Mesenchymal stem cell (in vitro differentiated cells and primary cell): ENCODE data around the gene SHISA7.

Source experiments
- DNase-seq: peaks from one replicate; pipeline ENCODE4 v3.0.0-alpha.2; 2013
- H2AFZ ChIP-seq: one replicate; pipeline ENCODE4 v1.6.1; 2013; ENCODE audit warnings: low read depth, mild to moderate bottlenecking, control low read depth, inconsistent platforms, low read length, moderate library complexity
- H2AK5ac ChIP-seq: 2 replicates; pipeline ENCODE4 v1.6.1; 2013; ENCODE audit warnings: low read length, moderate library complexity, mild to moderate bottlenecking, inconsistent platforms; ENCODE audit not compliant: severe bottlenecking
- H2BK120ac ChIP-seq: one replicate; pipeline ENCODE4 v1.6.1; 2013; ENCODE audit warnings: low read depth, mild to moderate bottlenecking, inconsistent platforms, low read length, moderate library complexity
- H2BK12ac ChIP-seq, 2 experiments: one replicate each; pipeline ENCODE4 v1.6.1; 2013; ENCODE audit warnings: inconsistent platforms in 2 of 2, low read length in 2 of 2, mild to moderate bottlenecking in 2 of 2, moderate library complexity in 2 of 2, control low read depth in 1 of 2
- H2BK15ac ChIP-seq: one replicate; pipeline ENCODE4 v1.6.1; 2013; ENCODE audit warnings: mild to moderate bottlenecking, low read depth, inconsistent platforms; ENCODE audit not compliant: poor library complexity, severe bottlenecking
- H2BK5ac ChIP-seq: 2 replicates; pipeline ENCODE4 v1.6.1; 2013; ENCODE audit warnings: low read depth, mild to moderate bottlenecking, low read length, control low read depth, inconsistent platforms; ENCODE audit not compliant: poor library complexity, severe bottlenecking
- H3K14ac ChIP-seq, 2 experiments: one replicate each; pipeline ENCODE4 v1.6.1; 2013; ENCODE audit warnings: inconsistent platforms in 2 of 2, low read length in 2 of 2, control low read depth in 1 of 2, mild to moderate bottlenecking in 1 of 2, moderate library complexity in 1 of 2
- H3K18ac ChIP-seq, 2 experiments: one replicate each; pipeline ENCODE4 v1.6.1; 2013; ENCODE audit warnings: inconsistent platforms in 2 of 2, low read length in 2 of 2, control low read depth in 1 of 2, low read depth in 1 of 2, mild to moderate bottlenecking in 1 of 2
- H3K23ac ChIP-seq, 2 experiments: one replicate each; pipeline ENCODE4 v1.6.1; 2013; ENCODE audit warnings: inconsistent platforms in 2 of 2, low read length in 2 of 2, mild to moderate bottlenecking in 2 of 2, moderate library complexity in 2 of 2, control low read depth in 1 of 2
- H3K27ac ChIP-seq: 2 replicates; pipeline ENCODE4 v1.5.1; 2013; ENCODE audit warnings: mild to moderate bottlenecking, moderate library complexity, low read length, control low read depth, inconsistent platforms; ENCODE audit not compliant: poor library complexity, severe bottlenecking
- H3K27me3 ChIP-seq, 2 experiments: 2 replicates each; pipeline versions ENCODE4 v1.6.1 to v1.7.0; 2013; ENCODE audit warnings: low read length in 2 of 2, mild to moderate bottlenecking in 2 of 2, moderate library complexity in 2 of 2, control low read depth in 1 of 2, inconsistent platforms in 1 of 2; ENCODE audit not compliant: control insufficient read depth in 1 of 2, insufficient read depth in 1 of 2
- H3K36me3 ChIP-seq, 2 experiments: 2 replicates each; pipeline versions ENCODE4 v1.6.1 to v1.7.0; 2013; ENCODE audit warnings: low read length in 2 of 2, control low read depth in 1 of 2, inconsistent platforms in 1 of 2, low read depth in 1 of 2, mild to moderate bottlenecking in 1 of 2; ENCODE audit not compliant: insufficient read depth in 2 of 2, control insufficient read depth in 1 of 2
- H3K4ac ChIP-seq, 2 experiments: one replicate each; pipeline ENCODE4 v1.6.1; 2013; ENCODE audit warnings: inconsistent platforms in 2 of 2, low read length in 2 of 2, mild to moderate bottlenecking in 2 of 2, moderate library complexity in 2 of 2, control low read depth in 1 of 2, low read depth in 1 of 2
- H3K4me1 ChIP-seq: 2 replicates; pipeline ENCODE4 v1.6.1; 2013; ENCODE audit warnings: low read depth, low read length, control low read depth; ENCODE audit not compliant: control insufficient read depth, insufficient read depth
- H3K4me2 ChIP-seq: 2 replicates; pipeline ENCODE4 v1.6.1; 2013; ENCODE audit warnings: low read length, mild to moderate bottlenecking, inconsistent platforms; ENCODE audit not compliant: poor library complexity, severe bottlenecking
- H3K4me3 ChIP-seq, 2 experiments: 2 replicates each; pipeline versions ENCODE4 v1.5.1 to v1.7.0; 2013; ENCODE audit warnings: low read length in 2 of 2, mild to moderate bottlenecking in 2 of 2, control low read depth in 1 of 2, low read depth in 1 of 2; ENCODE audit not compliant: insufficient read depth in 1 of 2
- H3K79me1 ChIP-seq: replicated peaks from 2 replicates; pipeline ENCODE4 v1.6.1; 2013; ENCODE audit warnings: mild to moderate bottlenecking, control low read depth, low read length, inconsistent platforms; ENCODE audit not compliant: poor library complexity, severe bottlenecking
- H3K9ac ChIP-seq: 2 replicates; pipeline ENCODE4 v1.7.0; 2013; ENCODE audit warnings: mild to moderate bottlenecking, low read length, moderate library complexity
- H3K9me3 ChIP-seq: 2 replicates; pipeline ENCODE4 v1.7.0; 2013; ENCODE audit warnings: mild to moderate bottlenecking, low read length; ENCODE audit not compliant: control insufficient read depth
- H4K8ac ChIP-seq: one replicate; pipeline ENCODE4 v1.6.1; 2013; ENCODE audit warnings: inconsistent platforms, mild to moderate bottlenecking, low read length, moderate library complexity
- H4K91ac ChIP-seq: one replicate; pipeline ENCODE4 v1.6.1; 2013; ENCODE audit warnings: mild to moderate bottlenecking, low read length, inconsistent platforms
- WGBS: methylation state at CpG from one replicate; pipeline ENCODE4 v1.1.7; 2013; ENCODE audit warnings: mixed read lengths; 5-methylcytosine and 5-hydroxymethylcytosine counted together

Gene SHISA7

GRCh38 chr19:55440411-55441105, 2.5 kb downstream of the SHISA7 start:
- H4K91ac ChIP-seq: no peak overlapping the region
- no peak overlapping the region for H2BK5ac ChIP-seq
- no peak overlapping the region for H2AFZ ChIP-seq
- no peak for DNase-seq
- H3K4me3 ChIP-seq: no peak overlapping the region
- H3K4ac ChIP-seq: no peak overlapping the region
- H2AK5ac ChIP-seq: no peak overlapping the region
- no peak overlapping the region for H2BK120ac ChIP-seq
- no peak overlapping the region for H3K9ac ChIP-seq
- H3K23ac ChIP-seq: no peak overlapping the region
- H3K36me3 ChIP-seq: peaks cover 0 to 2% of the 10 kb centered on the region in 2 experiments
- H3K79me1 ChIP-seq: no peaks in the 10 kb centered on the region
- H2BK12ac ChIP-seq: no peak overlapping the region
- H4K8ac ChIP-seq: no peak overlapping the region
- 7% methylated on average over 26 of the region's 39 CpGs for WGBS
- peaks cover 17% of the 10 kb centered on the region for H3K4me1 ChIP-seq
- no peaks in the 10 kb centered on the region for H3K9me3 ChIP-seq
- H3K14ac ChIP-seq: no peak overlapping the region
- no peak overlapping the region for H3K18ac ChIP-seq
- no peak overlapping the region for H2BK15ac ChIP-seq
- no peak overlapping the region for H3K27ac ChIP-seq
- H3K27me3 ChIP-seq: peaks cover 65 to 74% of the 10 kb centered on the region in 2 experiments
- no peak overlapping the region for H3K4me2 ChIP-seq

DNA sequence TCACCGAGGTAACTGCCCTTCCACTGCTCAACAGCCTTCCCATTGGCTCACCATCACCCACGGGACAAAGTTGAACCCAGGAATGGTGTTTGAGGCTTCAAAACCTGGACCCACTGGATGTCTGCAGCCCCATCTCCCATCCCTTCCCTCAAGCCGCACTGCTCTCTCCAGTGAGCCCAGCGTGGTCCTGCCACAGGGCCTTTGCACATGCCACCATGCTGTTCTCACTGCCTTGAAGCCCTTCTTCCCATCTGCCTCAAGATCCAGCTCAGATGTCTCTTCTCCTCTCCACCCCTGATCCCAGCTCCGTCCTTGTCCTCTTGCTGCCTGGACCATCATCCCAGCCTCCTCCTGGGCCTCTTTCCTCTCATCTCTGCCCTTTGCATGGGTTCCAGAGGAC, 4.0 kb downstream of the SHISA7 start:
- peaks cover 51 to 68% of the 10 kb centered on the region in 2 experiments for H3K27me3 ChIP-seq
- H4K91ac ChIP-seq: no peak overlapping the region
- no peak overlapping the region for H3K18ac ChIP-seq
- H3K9ac ChIP-seq: no peak overlapping the region
- H3K9me3 ChIP-seq: no peaks in the 10 kb centered on the region
- no peak overlapping the region for H2BK15ac ChIP-seq
- no peak overlapping the region for H2AFZ ChIP-seq
- WGBS: 57% methylated on average over 5 of the region's 5 CpGs
- H2AK5ac ChIP-seq: no peak overlapping the region
- peaks cover 0 to 2% of the 10 kb centered on the region in 2 experiments for H3K36me3 ChIP-seq
- H3K23ac ChIP-seq: no peak overlapping the region
- no peak for DNase-seq
- no peak overlapping the region for H3K27ac ChIP-seq
- H3K4me1 ChIP-seq: peaks cover 22% of the 10 kb centered on the region
- H2BK5ac ChIP-seq: no peak overlapping the region
- no peak overlapping the region for H4K8ac ChIP-seq
- H2BK12ac ChIP-seq: no peak overlapping the region
- H2BK120ac ChIP-seq: no peak overlapping the region
- no peaks in the 10 kb centered on the region for H3K79me1 ChIP-seq
- no peak overlapping the region for H3K4ac ChIP-seq
- no peak overlapping the region for H3K4me3 ChIP-seq
- no peak overlapping the region for H3K4me2 ChIP-seq
- H3K14ac ChIP-seq: no peak overlapping the region

DNA sequence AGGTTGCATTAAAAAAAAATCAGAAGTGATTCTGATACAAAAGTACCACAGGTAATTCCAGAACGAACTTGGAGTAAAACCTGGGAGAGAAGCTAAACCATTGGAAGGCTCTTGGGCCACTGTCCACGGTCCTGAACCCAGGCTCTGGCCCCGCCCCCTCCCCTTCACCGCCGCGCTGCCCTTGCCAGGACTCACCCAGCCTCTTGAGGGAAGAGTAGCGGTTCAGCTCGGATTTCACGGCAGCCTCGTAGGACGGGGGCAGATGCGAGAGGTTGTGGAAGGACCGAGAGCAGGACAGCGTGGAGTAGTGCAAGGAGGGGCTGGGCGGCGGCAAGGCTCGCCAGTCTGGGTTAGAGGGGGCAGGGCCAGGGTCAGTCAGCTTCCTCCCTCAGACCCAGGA, 5.7 kb downstream of the SHISA7 start:
- Histone ChIP-seq H3K9ac (no peak overlapping the region), H3K4me3 (no peak overlapping the region), H2AK5ac (no peak overlapping the region), H2BK5ac (no peak overlapping the region), H3K14ac (no peak overlapping the region), H3K9me3 (peaks cover 1% of the 10 kb centered on the region), H4K8ac (no peak overlapping the region), H3K18ac (no peak overlapping the region), H3K27ac (no peak overlapping the region), H4K91ac (no peak overlapping the region), H3K4me1 (peaks cover 17% of the 10 kb centered on the region), H3K79me1 (no peaks in the 10 kb centered on the region), H2BK12ac (no peak overlapping the region), H3K27me3 (peaks cover 39 to 73% of the 10 kb centered on the region in 2 experiments), H3K23ac (no peak overlapping the region), H3K36me3 (peaks cover 0 to 2% of the 10 kb centered on the region in 2 experiments), H3K4ac (no peak overlapping the region), H3K4me2 (no peak overlapping the region), H2BK120ac (no peak overlapping the region), H2AFZ (no peak overlapping the region), H2BK15ac (no peak overlapping the region)
- WGBS: under 1% methylated on average over 13 of the region's 17 CpGs
- peak; percentile 70 for DNase-seq

DNA sequence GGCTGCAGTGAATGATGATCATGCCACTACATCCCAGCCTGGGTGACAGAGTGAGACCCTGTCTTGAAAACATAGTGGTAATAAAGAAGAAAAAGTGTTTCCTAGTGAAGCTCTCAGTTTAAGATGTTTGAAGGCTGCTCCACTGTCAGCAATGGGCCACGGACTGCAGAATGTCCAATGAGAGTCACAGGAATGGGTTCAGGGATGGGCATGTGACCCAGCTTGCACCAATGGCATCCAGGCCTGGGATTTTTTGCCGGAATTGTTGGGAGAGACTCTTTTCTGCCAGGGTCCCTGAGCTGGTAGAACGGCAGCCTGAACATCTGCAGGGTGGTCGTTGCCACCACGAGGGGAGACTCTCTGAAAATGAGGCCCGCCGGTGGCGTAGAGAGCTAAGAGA, 6.3 kb downstream of the SHISA7 start:
- H3K14ac ChIP-seq: no peak overlapping the region
- H3K4me1 ChIP-seq: peaks cover 11% of the 10 kb centered on the region
- H3K27ac ChIP-seq: no peak overlapping the region
- H3K9ac ChIP-seq: no peak overlapping the region
- H3K23ac ChIP-seq: no peak overlapping the region
- no peak overlapping the region for H4K8ac ChIP-seq
- no peak for DNase-seq
- H2BK15ac ChIP-seq: no peak overlapping the region
- H2AFZ ChIP-seq: no peak overlapping the region
- H3K27me3 ChIP-seq: peaks cover 37 to 76% of the 10 kb centered on the region in 2 experiments
- no peak overlapping the region for H2BK5ac ChIP-seq
- H3K36me3 ChIP-seq: peaks cover 0 to under 1% of the 10 kb centered on the region in 2 experiments
- H3K4me2 ChIP-seq: no peak overlapping the region
- no peak overlapping the region for H2BK120ac ChIP-seq
- 54% methylated on average over 8 of the region's 8 CpGs for WGBS
- H2AK5ac ChIP-seq: no peak overlapping the region
- H3K79me1 ChIP-seq: no peaks in the 10 kb centered on the region
- H4K91ac ChIP-seq: no peak overlapping the region
- no peak overlapping the region for H3K18ac ChIP-seq
- H3K4ac ChIP-seq: no peak overlapping the region
- no peak overlapping the region for H2BK12ac ChIP-seq
- H3K4me3 ChIP-seq: no peak overlapping the region
- peaks cover 5% of the 10 kb centered on the region for H3K9me3 ChIP-seq
